Caco-2 (cell line): ENCODE measurements around the gene CEND1. TPM values are rescaled to one million over a fixed set of nuclear protein-coding genes. Genes with fewer than 3 reads are reported as not detected.

Experiments used
- BruUV-seq: library from RNA; stranded (reverse); fragments of 400-500 nt; replicated peaks from 2 replicates; lab custom pipeline; 2021; lab: Mats Ljungman, UMichigan
- CTCF ChIA-PET: fragments of 300-600 bp; sonication (Branson Sonifier 250); formaldehyde crosslinking; loops from one replicate; lab custom pipeline; 2022; ENCODE audit warnings: antibody characterized with exemption; lab: Charles Lee
- POLR2A ChIA-PET: fragments of 300-600 bp; sonication (Branson Sonifier 250); formaldehyde crosslinking; loops from one replicate; lab custom pipeline; 2022; ENCODE audit warnings: antibody characterized with exemption; lab: Charles Lee
- DNase-seq, 2 experiments: peaks; one replicate each; pipeline versions ENCODE4 v3.0.0 to v3.0.0-alpha.2; 2020 to 2022
- H3K27me3 ChIP-seq: replicated peaks from 2 replicates; pipeline ENCODE4 v1.6.0; 2011; ENCODE audit warnings: low read length; ENCODE audit not compliant: control insufficient read depth, insufficient read depth
- H3K36me3 ChIP-seq: 2 replicates; pipeline ENCODE4 v1.5.1; 2011; ENCODE audit warnings: low read length; ENCODE audit not compliant: control insufficient read depth, insufficient read depth
- H3K4me1 ChIP-seq: fragments of 250-450 bp; sonication (Bioruptor Pico); 2 replicates; pipeline ENCODE4 v1.5.1; 2020; ENCODE audit warnings: mild to moderate bottlenecking
- H3K4me3 ChIP-seq: 2 replicates; pipeline ENCODE4 v1.5.1; 2011; ENCODE audit warnings: low read depth, mild to moderate bottlenecking, control low read depth, low read length
- H3K9me3 ChIP-seq: fragments of 250-450 bp; sonication (Bioruptor Pico); 2 replicates; pipeline ENCODE4 v1.5.1; 2020; ENCODE audit warnings: mild to moderate bottlenecking, moderate library complexity
- H3K27ac Mint-ChIP-seq: one replicate; pipeline ENCODE4 v1.8.0; 2022; ENCODE audit warnings: mixed read lengths; ENCODE audit not compliant: unreplicated experiment
- H3K27me3 Mint-ChIP-seq: one replicate; pipeline ENCODE4 v1.8.0; 2022; ENCODE audit warnings: mixed read lengths; ENCODE audit not compliant: insufficient read depth, unreplicated experiment
- H3K36me3 Mint-ChIP-seq: one replicate; pipeline ENCODE4 v1.8.0; 2022; ENCODE audit warnings: mild to moderate bottlenecking, mixed read lengths; ENCODE audit not compliant: insufficient read depth, unreplicated experiment
- H3K4me1 Mint-ChIP-seq: one replicate; pipeline ENCODE4 v1.8.0; 2022; ENCODE audit warnings: low read depth, mixed read lengths; ENCODE audit not compliant: unreplicated experiment
- H3K4me3 Mint-ChIP-seq: one replicate; pipeline ENCODE4 v1.8.0; 2022; ENCODE audit warnings: mild to moderate bottlenecking, moderate library complexity, mixed read lengths; ENCODE audit not compliant: unreplicated experiment
- H3K9me3 Mint-ChIP-seq: one replicate; pipeline ENCODE4 v1.8.0; 2022; ENCODE audit warnings: mixed read lengths; ENCODE audit not compliant: unreplicated experiment
- intact Hi-C: fragments of 100-400 bp; cut with micrococcal nuclease; formaldehyde crosslinking; loops from one replicate; pipeline ENCODE4 v1.10.0; 2022; ENCODE audit not compliant: unreplicated experiment
- total RNA-seq: library from RNA; stranded (reverse); gene quantifications from 2 replicates; pipeline ENCODE4 v1.2.3, GENCODE V29; 2022
- TF ChIP-seq, protein P1 (sequence below), 2 experiments: fragments of 200-600 bp in 1 of 2; IDR thresholded peaks; 1 replicate in 1 of 2; 2 replicates in 1 of 2; pipeline versions ENCODE4 v1.5.1 to v1.8.0; 2011 to 2022; ENCODE audit warnings: antibody characterized with exemption in 1 of 2, control low read depth in 1 of 2, inconsistent platforms in 1 of 2, low read depth in 1 of 2, low read length in 1 of 2, mild to moderate bottlenecking in 1 of 2, moderate library complexity in 1 of 2; ENCODE audit not compliant: insufficient read depth in 1 of 2, severe bottlenecking in 1 of 2, unreplicated experiment in 1 of 2

The CEND1 gene
- total RNA-seq, 1 experiment from 2014 or later = not detected

GRCh38 chr11:790721-791564 is 1.1 kb upstream of the CEND1 start:
- Histone ChIP-seq H3K4me1 (no peaks in the 10 kb centered on the region), H3K9me3 (no peaks in the 10 kb centered on the region), H3K4me3 (no peak overlapping the region), H3K36me3 (no peaks in the 10 kb centered on the region), H3K27me3 (no peaks in the 10 kb centered on the region)
- Mint-ChIP-seq H3K4me3 (no peak overlapping the region), H3K9me3 (no peaks in the 10 kb centered on the region), H3K27ac (no peak overlapping the region), H3K36me3 (peaks cover 17% of the 10 kb centered on the region), H3K4me1 (no peaks in the 10 kb centered on the region), H3K27me3 (no peaks in the 10 kb centered on the region)
- ChIA-PET POLR2A (no interaction called here), CTCF (no interaction called here)
- DNase-seq = no peak
- TF ChIP-seq, protein P1, sequence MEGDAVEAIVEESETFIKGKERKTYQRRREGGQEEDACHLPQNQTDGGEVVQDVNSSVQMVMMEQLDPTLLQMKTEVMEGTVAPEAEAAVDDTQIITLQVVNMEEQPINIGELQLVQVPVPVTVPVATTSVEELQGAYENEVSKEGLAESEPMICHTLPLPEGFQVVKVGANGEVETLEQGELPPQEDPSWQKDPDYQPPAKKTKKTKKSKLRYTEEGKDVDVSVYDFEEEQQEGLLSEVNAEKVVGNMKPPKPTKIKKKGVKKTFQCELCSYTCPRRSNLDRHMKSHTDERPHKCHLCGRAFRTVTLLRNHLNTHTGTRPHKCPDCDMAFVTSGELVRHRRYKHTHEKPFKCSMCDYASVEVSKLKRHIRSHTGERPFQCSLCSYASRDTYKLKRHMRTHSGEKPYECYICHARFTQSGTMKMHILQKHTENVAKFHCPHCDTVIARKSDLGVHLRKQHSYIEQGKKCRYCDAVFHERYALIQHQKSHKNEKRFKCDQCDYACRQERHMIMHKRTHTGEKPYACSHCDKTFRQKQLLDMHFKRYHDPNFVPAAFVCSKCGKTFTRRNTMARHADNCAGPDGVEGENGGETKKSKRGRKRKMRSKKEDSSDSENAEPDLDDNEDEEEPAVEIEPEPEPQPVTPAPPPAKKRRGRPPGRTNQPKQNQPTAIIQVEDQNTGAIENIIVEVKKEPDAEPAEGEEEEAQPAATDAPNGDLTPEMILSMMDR (IDR thresholded peaks at IDR 0.05; ENCODE audit: insufficient read depth in 1 of 2, low read depth in 1 of 2, low read length in 1 of 2, severe bottlenecking in 1 of 2, unreplicated experiment in 1 of 2) = no peak
- no TSS peak for BruUV-seq
- intact Hi-C loops = no loop called here

DNA sequence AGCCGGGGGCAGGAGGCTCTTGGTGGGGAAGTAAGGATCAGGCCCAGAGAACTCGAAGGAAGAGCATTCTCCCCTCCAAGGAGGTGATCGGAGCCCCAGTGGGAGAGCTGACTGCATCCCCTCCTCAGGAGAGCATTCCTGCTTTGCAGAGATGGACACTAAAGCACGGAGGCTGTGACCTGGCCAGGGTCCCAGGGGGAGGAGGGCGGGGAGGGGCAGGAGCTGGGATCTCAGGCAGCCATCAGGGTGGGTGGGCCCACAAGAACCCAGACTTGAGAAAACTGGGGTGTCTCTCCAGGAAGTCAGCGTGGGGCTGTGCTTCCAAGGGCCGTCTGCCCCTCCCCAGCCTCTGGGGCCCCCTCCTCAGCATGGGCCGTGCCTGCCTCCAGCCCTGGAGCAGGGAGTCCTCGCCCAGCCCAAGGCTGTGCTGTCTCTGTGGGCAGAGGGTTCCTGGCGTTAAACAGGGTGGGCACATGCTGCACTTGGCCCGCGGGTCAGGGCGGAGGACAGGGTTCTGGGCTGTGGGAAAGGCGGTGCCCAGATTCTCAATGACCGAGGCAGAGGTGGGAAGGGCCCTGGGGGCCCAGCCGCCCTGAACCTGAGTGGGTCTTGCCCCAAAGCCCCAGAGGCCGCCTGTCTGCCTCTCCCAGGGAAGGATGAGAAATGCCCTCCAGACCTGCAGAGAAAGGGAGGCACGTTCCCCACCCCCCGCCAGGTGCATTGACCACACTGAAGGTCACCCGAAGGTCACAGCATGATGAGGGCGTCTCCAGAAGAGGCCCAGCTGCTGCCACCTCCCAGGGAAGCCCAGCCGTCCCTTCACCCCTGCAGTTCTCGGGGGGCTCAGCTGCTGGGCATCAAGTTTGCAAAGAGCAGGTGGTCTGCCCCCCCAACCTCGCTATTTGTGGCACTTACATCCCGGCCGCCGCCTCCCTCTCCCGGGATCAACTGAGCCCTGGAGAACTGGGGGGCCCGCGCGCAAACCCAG is 643 bp downstream of the CEND1 start:
- CTCF ChIA-PET = no interaction called here
- intact Hi-C loops = no loop called here

More for the DNA sequence above, 643 bp downstream of the CEND1 start:
- TF ChIP-seq, protein P1 (IDR thresholded peaks at IDR 0.05; ENCODE audit: insufficient read depth in 1 of 2, low read depth in 1 of 2, low read length in 1 of 2, severe bottlenecking in 1 of 2, unreplicated experiment in 1 of 2) = no peak
- Mint-ChIP-seq H3K4me1 (no peaks in the 10 kb centered on the region), H3K9me3 (no peaks in the 10 kb centered on the region), H3K27me3 (no peaks in the 10 kb centered on the region), H3K27ac (no peak overlapping the region), H3K36me3 (peaks cover 23% of the 10 kb centered on the region), H3K4me3 (no peak overlapping the region)
- H3K4me3 ChIP-seq = no peak overlapping the region
- POLR2A ChIA-PET = interaction anchor here (0.6 kb wide), 1 partner anchor 213 kb away, joined by 6 read pairs; the partner anchor contains the start of gene PHRF1
- H3K4me1 ChIP-seq = no peaks in the 10 kb centered on the region
- no peak for DNase-seq
- H3K9me3 ChIP-seq = no peaks in the 10 kb centered on the region
- H3K27me3 ChIP-seq = no peaks in the 10 kb centered on the region
- BruUV-seq = no TSS peak
- no peaks in the 10 kb centered on the region for H3K36me3 ChIP-seq
